MG63 (cell line): ENCODE data around the gene DLX1. TPM values are rescaled to one million over a fixed set of nuclear protein-coding genes. Genes with fewer than 3 reads are reported as not detected.

Experiments
- DNase-seq: peaks from one replicate; pipeline ENCODE4 v3.0.0-alpha.2; 2020
- H3K27me3 ChIP-seq: fragments of 250-450 bp; sonication (Bioruptor Pico); 2 replicates; pipeline ENCODE4 v1.5.1; 2020; ENCODE audit warnings: mild to moderate bottlenecking, moderate library complexity
- H3K36me3 ChIP-seq: fragments of 250-450 bp; sonication (Bioruptor Pico); 2 replicates; pipeline ENCODE4 v1.5.1; 2020; ENCODE audit warnings: mild to moderate bottlenecking, moderate library complexity
- H3K4me3 ChIP-seq: fragments of 250-450 bp; sonication (Bioruptor Pico); 2 replicates; pipeline ENCODE4 v1.5.1; 2020; ENCODE audit warnings: mild to moderate bottlenecking, moderate library complexity
- H3K9me3 ChIP-seq: fragments of 250-450 bp; sonication (Bioruptor Pico); 2 replicates; pipeline ENCODE4 v1.5.1; 2020; ENCODE audit warnings: mild to moderate bottlenecking, moderate library complexity
- total RNA-seq: library from RNA; depleted of rRNA; stranded (reverse); fragments of >200 nt; shearing (Covaris generic); gene quantifications from 2 replicates; pipeline ENCODE4 v1.2.3, GENCODE V29; 2014; ENCODE audit warnings: low replicate concordance

Gene DLX1
- total RNA-seq, 1 experiment from 2014 or later: 5.7 TPM

- no peaks in the 10 kb centered on the region for H3K27me3 ChIP-seq
- H3K4me3 ChIP-seq: no peak overlapping the region
- DNase-seq: no peak
- H3K36me3 ChIP-seq: peaks cover 13% of the 10 kb centered on the region
- H3K9me3 ChIP-seq: no peaks in the 10 kb centered on the region
Measured at GRCh38 chr2:172091761-172092566, 6.7 kb downstream of the DLX1 start.

GRCh38 chr2:172092716-172093415 lies 7.6 kb downstream of the DLX1 start:
- DNase-seq: no peak
- H3K9me3 ChIP-seq: no peaks in the 10 kb centered on the region
- no peak overlapping the region for H3K4me3 ChIP-seq
- peaks cover 4% of the 10 kb centered on the region for H3K36me3 ChIP-seq
- H3K27me3 ChIP-seq: no peaks in the 10 kb centered on the region

GRCh38 chr2:172093416-172094293 lies 8.3 kb downstream of the DLX1 start:
- Histone ChIP-seq H3K4me3 (peak overlapping the region; percentile 61), H3K9me3 (no peaks in the 10 kb centered on the region), H3K27me3 (no peaks in the 10 kb centered on the region), H3K36me3 (no peaks in the 10 kb centered on the region; the same call in 1 of the 2 replicates)
- DNase-seq: no peak

- Histone ChIP-seq H3K9me3 (no peaks in the 10 kb centered on the region), H3K4me3 (peak overlapping the region; percentile 61), H3K27me3 (no peaks in the 10 kb centered on the region), H3K36me3 (no peaks in the 10 kb centered on the region)
- DNase-seq: peak; percentile 72
Measured at GRCh38 chr2:172094294-172095145, 9.2 kb downstream of the DLX1 start.

GRCh38 chr2:172095146-172095904 lies 10.0 kb downstream of the DLX1 start:
- DNase-seq: peak; percentile 95
- Histone ChIP-seq H3K4me3 (peak overlapping the region; percentile 61), H3K36me3 (no peaks in the 10 kb centered on the region), H3K27me3 (no peaks in the 10 kb centered on the region), H3K9me3 (no peaks in the 10 kb centered on the region)

GRCh38 chr2:172095905-172096625 lies 10.8 kb downstream of the DLX1 start:
- no peaks in the 10 kb centered on the region for H3K9me3 ChIP-seq
- H3K36me3 ChIP-seq: no peaks in the 10 kb centered on the region
- no peak for DNase-seq
- no peaks in the 10 kb centered on the region for H3K27me3 ChIP-seq
- H3K4me3 ChIP-seq: peak overlapping the region; percentile 61

- Histone ChIP-seq H3K36me3 (no peaks in the 10 kb centered on the region), H3K27me3 (no peaks in the 10 kb centered on the region), H3K4me3 (peak overlapping the region; percentile 61), H3K9me3 (no peaks in the 10 kb centered on the region)
- DNase-seq: peak; percentile 97
Measured at GRCh38 chr2:172096626-172097547, 11.6 kb downstream of the DLX1 start.

GRCh38 chr2:172097557-172098131 lies 12.3 kb downstream of the DLX1 start:
- Histone ChIP-seq H3K27me3 (no peaks in the 10 kb centered on the region), H3K9me3 (no peaks in the 10 kb centered on the region), H3K36me3 (no peaks in the 10 kb centered on the region), H3K4me3 (peak overlapping the region; percentile 61)
- peak; percentile 86 for DNase-seq

- H3K9me3 ChIP-seq: no peaks in the 10 kb centered on the region
- H3K27me3 ChIP-seq: no peaks in the 10 kb centered on the region
- H3K4me3 ChIP-seq: no peak overlapping the region; the same call in 1 of the 2 replicates
- H3K36me3 ChIP-seq: no peaks in the 10 kb centered on the region
- DNase-seq: no peak
Measured at GRCh38 chr2:172098287-172098649, 13.0 kb downstream of the DLX1 start.

GRCh38 chr2:172098650-172099471 lies 13.6 kb downstream of the DLX1 start:
- Histone ChIP-seq H3K9me3 (no peaks in the 10 kb centered on the region), H3K27me3 (no peaks in the 10 kb centered on the region), H3K36me3 (no peaks in the 10 kb centered on the region), H3K4me3 (peak overlapping the region; percentile 30)
- DNase-seq: peak; percentile 91

- H3K27me3 ChIP-seq: no peaks in the 10 kb centered on the region
- no peak for DNase-seq
- no peaks in the 10 kb centered on the region for H3K36me3 ChIP-seq
- H3K4me3 ChIP-seq: peak overlapping the region; percentile 30
- H3K9me3 ChIP-seq: no peaks in the 10 kb centered on the region
Measured at GRCh38 chr2:172099472-172100079, 14.3 kb downstream of the DLX1 start.

GRCh38 chr2:172100080-172100934 lies 15.0 kb downstream of the DLX1 start:
- no peak overlapping the region for H3K4me3 ChIP-seq
- DNase-seq: no peak
- no peaks in the 10 kb centered on the region for H3K27me3 ChIP-seq
- H3K9me3 ChIP-seq: no peaks in the 10 kb centered on the region
- no peaks in the 10 kb centered on the region for H3K36me3 ChIP-seq
